Hepatocyte (in vitro differentiated cells): Measurements from ENCODE around the gene NUP210L. TPM values are rescaled to one million over a fixed set of nuclear protein-coding genes. Genes with fewer than 3 reads are reported as not detected.
"Not testable (repeated sequence)": the region's sequence is repeated elsewhere in the genome, so short reads cannot be mapped to it uniquely, and the experiment has no call there.

Experiments used
- DNase-seq: peaks from one replicate; pipeline ENCODE4 v3.0.0-alpha.2; 2016; ENCODE audit warnings: low spot score
- H2AFZ ChIP-seq: fragments of 200-600 bp; sonication (generic); 2 replicates; pipeline ENCODE4 v1.6.0; 2016; ENCODE audit warnings: antibody characterized with exemption, mild to moderate bottlenecking
- H3K27ac ChIP-seq: fragments of 200-600 bp; sonication (generic); 2 replicates; pipeline ENCODE4 v1.5.1; 2016; ENCODE audit warnings: mild to moderate bottlenecking
- H3K27me3 ChIP-seq: fragments of 200-600 bp; sonication (generic); 2 replicates; pipeline ENCODE4 v1.6.1; 2016
- H3K36me3 ChIP-seq: fragments of 200-600 bp; sonication (generic); replicated peaks from 2 replicates; pipeline ENCODE4 v1.5.1; 2016; ENCODE audit warnings: low read depth; ENCODE audit not compliant: insufficient read depth
- H3K4me1 ChIP-seq: fragments of 200-600 bp; sonication (generic); 2 replicates; pipeline ENCODE4 v1.5.1; 2016; ENCODE audit warnings: mild to moderate bottlenecking, moderate library complexity; ENCODE audit not compliant: insufficient read depth
- H3K4me2 ChIP-seq: fragments of 200-600 bp; sonication (generic); 2 replicates; pipeline ENCODE4 v1.6.0; 2016
- H3K4me3 ChIP-seq: fragments of 200-600 bp; sonication (generic); 2 replicates; pipeline ENCODE4 v1.5.1; 2016; ENCODE audit warnings: mild to moderate bottlenecking
- H3K79me2 ChIP-seq: fragments of 200-600 bp; sonication (generic); 2 replicates; pipeline ENCODE4 v1.6.0; 2017; ENCODE audit warnings: mild to moderate bottlenecking
- H3K9me2 ChIP-seq: fragments of 200-600 bp; sonication (generic); replicated peaks from 2 replicates; pipeline ENCODE4 v1.6.0; 2017; ENCODE audit warnings: mild to moderate bottlenecking; ENCODE audit not compliant: insufficient read depth
- H3K9me3 ChIP-seq: fragments of 200-600 bp; sonication (generic); 2 replicates; pipeline ENCODE4 v1.5.1; 2016; ENCODE audit warnings: low read depth, mild to moderate bottlenecking
- H4K20me1 ChIP-seq: fragments of 200-600 bp; sonication (generic); 2 replicates; pipeline ENCODE4 v1.6.0; 2016; ENCODE audit warnings: mild to moderate bottlenecking; ENCODE audit not compliant: insufficient read depth, poor library complexity, severe bottlenecking
- CTCF ChIP-seq: fragments of 200-600 bp; sonication (generic); IDR thresholded peaks from 2 replicates; pipeline ENCODE4 v1.5.1; 2016; ENCODE audit warnings: antibody characterized with exemption, mild to moderate bottlenecking; ENCODE audit not compliant: poor library complexity
- EZH2 ChIP-seq: fragments of 200-600 bp; sonication (generic); IDR thresholded peaks from 2 replicates; pipeline ENCODE4 v1.6.1; 2016; ENCODE audit warnings: antibody characterized with exemption, mild to moderate bottlenecking, borderline replicate concordance
- EZH2phosphoT487 ChIP-seq: fragments of 200-600 bp; sonication (generic); IDR thresholded peaks from one replicate; pipeline ENCODE4 v1.6.1; 2018; ENCODE audit warnings: antibody characterized with exemption, mild to moderate bottlenecking, low read depth, moderate library complexity; ENCODE audit not compliant: unreplicated experiment, severe bottlenecking
- WGBS: methylation state at CpG from one replicate; pipeline ENCODE4 v1.1.6; 2016; ENCODE audit warnings: low lambda C conversion rate; ENCODE audit errors: missing lambda C conversion rate; 5-methylcytosine and 5-hydroxymethylcytosine counted together
- polyA plus RNA-seq: library from polyadenylated mRNA; unstranded; fragments of >200 nt; fragmentation: Nextera tagmentation; extraction: Ambion mirVana; gene quantifications from 2 replicates; pipeline ENCODE4 v1.2.1, GENCODE V29; 2016
- total RNA-seq: library from RNA; depleted of rRNA; stranded (reverse); fragments of >200 nt; gene quantifications from 2 replicates; pipeline ENCODE4 v1.2.3, GENCODE V29; 2014

Gene NUP210L
- total and polyA plus RNA-seq, 2 experiments from 2014 or later: 0.03 TPM; not detected in 1

DNA sequence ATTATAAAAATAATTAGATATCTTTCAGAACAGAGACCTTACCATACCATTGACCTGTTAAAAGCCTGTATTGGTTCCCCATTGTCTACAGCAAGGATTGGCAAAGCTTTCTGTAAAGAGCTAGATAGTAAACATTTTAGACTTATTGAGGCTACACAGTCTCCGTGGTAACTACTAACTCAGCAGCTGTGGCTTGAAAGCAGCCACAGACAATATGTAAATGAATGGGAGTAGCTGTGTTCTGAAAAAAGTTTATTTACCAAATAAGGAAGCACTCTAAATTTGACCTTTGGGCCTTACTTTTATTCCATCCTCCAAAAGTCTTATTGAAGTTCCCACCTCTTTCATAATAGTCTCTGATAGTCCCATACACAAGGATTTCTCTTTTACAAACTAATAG is 39.7 kb downstream of the NUP210L start:
- WGBS: 58% methylated on average over 1 of the region's 1 CpG

GRCh38 chr1:154104433-154105082 is 50.3 kb downstream of the NUP210L start:
- no peak overlapping the region for H2AFZ ChIP-seq
- H3K27me3 ChIP-seq: no peaks in the 10 kb centered on the region
- no peak overlapping the region for H3K4me2 ChIP-seq
- WGBS: 67% methylated on average over 3 of the region's 3 CpGs
- no peaks in the 10 kb centered on the region for H3K9me3 ChIP-seq
- no peaks in the 10 kb centered on the region for H3K36me3 ChIP-seq
- H3K27ac ChIP-seq: no peak overlapping the region
- no peaks in the 10 kb centered on the region for H3K4me1 ChIP-seq
- no peaks in the 10 kb centered on the region for H3K9me2 ChIP-seq
- TF ChIP-seq EZH2phosphoT487 (no peak), EZH2 (no peak), CTCF (no peak)
- peak; percentile 11 for DNase-seq
- no peaks in the 10 kb centered on the region for H3K79me2 ChIP-seq
- no peak overlapping the region for H3K4me3 ChIP-seq
- H4K20me1 ChIP-seq: no peaks in the 10 kb centered on the region

More for the DNA sequence above, 39.7 kb downstream of the NUP210L start:
- H3K36me3 ChIP-seq: no peaks in the 10 kb centered on the region
- no peak overlapping the region for H3K4me3 ChIP-seq
- H3K9me3 ChIP-seq: no peaks in the 10 kb centered on the region
- H3K4me2 ChIP-seq: no peak overlapping the region
- H3K27ac ChIP-seq: no peak overlapping the region
- no peaks in the 10 kb centered on the region for H4K20me1 ChIP-seq
- no peaks in the 10 kb centered on the region for H3K79me2 ChIP-seq
- DNase-seq: no peak
- H3K9me2 ChIP-seq: no peaks in the 10 kb centered on the region
- TF ChIP-seq EZH2phosphoT487: no peak
- no peak for TF ChIP-seq EZH2
- no peak for TF ChIP-seq CTCF
- no peaks in the 10 kb centered on the region for H3K27me3 ChIP-seq
- no peak overlapping the region for H2AFZ ChIP-seq
- no peaks in the 10 kb centered on the region for H3K4me1 ChIP-seq

DNA sequence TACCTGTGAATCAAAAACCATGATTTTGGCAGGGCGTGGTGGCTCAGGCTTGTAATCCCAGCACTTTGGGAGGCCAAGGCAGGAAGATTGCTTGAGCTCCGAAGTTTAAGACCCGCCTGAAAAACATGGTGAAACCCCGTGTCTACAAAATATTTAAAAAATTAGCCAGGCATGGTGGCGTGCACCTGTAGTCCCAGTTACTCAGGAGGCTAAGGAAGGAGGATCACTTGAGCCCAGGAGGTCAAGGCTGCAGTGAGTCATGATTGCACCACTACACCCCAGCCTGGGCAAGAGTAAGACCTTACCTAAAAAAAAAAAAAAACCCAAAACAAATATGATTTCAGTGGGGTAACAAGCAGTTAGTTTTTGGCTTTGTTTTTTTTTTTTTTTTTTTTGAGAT is 54.7 kb downstream of the NUP210L start:
- H3K27me3 ChIP-seq, H4K20me1 ChIP-seq, H3K27ac ChIP-seq, H3K4me1 ChIP-seq, DNase-seq, H3K79me2 ChIP-seq, H3K36me3 ChIP-seq, H3K4me3 ChIP-seq, H2AFZ ChIP-seq, H3K4me2 ChIP-seq, H3K9me3 ChIP-seq, H3K9me2 ChIP-seq: not testable (repeated sequence)
- WGBS: 95% methylated on average over 5 of the region's 5 CpGs

DNA sequence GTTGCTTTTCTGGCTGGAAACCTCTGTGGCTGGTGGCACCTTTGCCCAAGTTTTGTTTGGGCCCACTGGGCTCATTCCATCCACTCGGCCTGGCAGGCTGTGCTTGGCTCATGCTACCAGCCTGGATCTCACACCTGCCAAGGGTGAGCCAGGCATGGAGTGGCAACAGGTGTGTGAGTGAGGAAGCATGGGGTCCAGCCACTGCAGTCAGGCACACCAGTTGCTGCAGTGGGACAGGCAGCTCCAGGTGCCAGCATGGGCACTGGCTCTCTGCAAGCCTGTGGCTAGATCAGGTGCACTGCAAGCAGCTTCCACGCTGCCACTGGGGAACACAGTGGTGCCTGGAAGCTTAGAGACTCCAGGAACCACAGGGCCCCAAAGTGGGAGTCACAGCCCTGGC is 57.0 kb downstream of the NUP210L start:
- no peaks in the 10 kb centered on the region for H3K79me2 ChIP-seq
- TF ChIP-seq CTCF (no peak), EZH2phosphoT487 (no peak), EZH2 (no peak)
- no peaks in the 10 kb centered on the region for H4K20me1 ChIP-seq
- 91% methylated on average over 2 of the region's 2 CpGs for WGBS
- no peaks in the 10 kb centered on the region for H3K9me2 ChIP-seq
- H3K4me2 ChIP-seq: no peak overlapping the region
- no peak for DNase-seq
- no peak overlapping the region for H2AFZ ChIP-seq
- H3K4me1 ChIP-seq: no peaks in the 10 kb centered on the region
- H3K9me3 ChIP-seq: no peaks in the 10 kb centered on the region
- H3K36me3 ChIP-seq: no peaks in the 10 kb centered on the region
- H3K27ac ChIP-seq: no peak overlapping the region
- no peak overlapping the region for H3K4me3 ChIP-seq
- H3K27me3 ChIP-seq: no peaks in the 10 kb centered on the region
